GM23338 (cell line): ENCODE data around the gene CDON. TPM values are rescaled to one million over a fixed set of nuclear protein-coding genes. Genes with fewer than 3 reads are reported as not detected.

ENCODE experiments used
- ATAC-seq: fragments of 200-7000 bp; cut with Tn5 transposase; 3 replicates; pipeline ENCODE4 v1.9.1; 2020
- DNase-seq: peaks from one replicate; pipeline ENCODE4 v3.0.0-alpha.2; 2015; ENCODE audit warnings: low spot score
- H2AFZ ChIP-seq: fragments of 200-600 bp; sonication (generic); 2 replicates; pipeline ENCODE4 v1.8.0; 2016; ENCODE audit warnings: antibody characterized with exemption, mild to moderate bottlenecking, moderate library complexity
- H3F3A ChIP-seq: fragments of 200-600 bp; sonication (generic); replicated peaks from 2 replicates; pipeline ENCODE4 v1.8.0; 2017; ENCODE audit warnings: antibody characterized with exemption, mixed run types, low read depth
- H3K27ac ChIP-seq: fragments of 200-600 bp; sonication (generic); 2 replicates; pipeline ENCODE4 v1.6.1; 2016; ENCODE audit warnings: low read depth
- H3K27me3 ChIP-seq: fragments of 200-600 bp; sonication (generic); 2 replicates; pipeline ENCODE4 v1.8.0; 2016; ENCODE audit warnings: mild to moderate bottlenecking, mixed run types, moderate library complexity; ENCODE audit not compliant: insufficient read depth
- H3K36me3 ChIP-seq: fragments of 200-600 bp; sonication (generic); 2 replicates; pipeline ENCODE4 v1.8.0; 2016; ENCODE audit warnings: mild to moderate bottlenecking; ENCODE audit not compliant: insufficient read depth
- H3K4me1 ChIP-seq: fragments of 200-600 bp; sonication (generic); 2 replicates; pipeline ENCODE4 v1.8.0; 2016; ENCODE audit warnings: mild to moderate bottlenecking, moderate library complexity; ENCODE audit not compliant: insufficient read depth
- H3K4me2 ChIP-seq: fragments of 200-600 bp; sonication (generic); 2 replicates; pipeline ENCODE4 v1.7.1; 2017; ENCODE audit warnings: mixed run types
- H3K4me3 ChIP-seq: fragments of 200-600 bp; sonication (generic); 2 replicates; pipeline ENCODE4 v1.6.1; 2016; ENCODE audit warnings: mixed run types
- H3K79me2 ChIP-seq: fragments of 200-600 bp; sonication (generic); replicated peaks from 2 replicates; pipeline ENCODE4 v1.8.0; 2017; ENCODE audit warnings: mild to moderate bottlenecking; ENCODE audit not compliant: insufficient read depth
- H3K9me2 ChIP-seq: fragments of 200-600 bp; sonication (generic); 2 replicates; pipeline ENCODE4 v1.8.0; 2017; ENCODE audit not compliant: insufficient read depth
- H4K20me1 ChIP-seq: fragments of 200-600 bp; sonication (generic); replicated peaks from 2 replicates; pipeline ENCODE4 v1.8.0; 2017; ENCODE audit warnings: mild to moderate bottlenecking; ENCODE audit not compliant: insufficient read depth
- H3K27ac Mint-ChIP-seq: 2 replicates; pipeline ENCODE4 v1.8.0; 2020; ENCODE audit warnings: inconsistent platforms, mild to moderate bottlenecking, moderate library complexity, mixed read lengths
- H3K27me3 Mint-ChIP-seq: 3 replicates; pipeline ENCODE4 v1.8.0; 2022; ENCODE audit warnings: low read depth, mild to moderate bottlenecking, moderate library complexity, mixed read lengths, inconsistent platforms; ENCODE audit not compliant: insufficient read depth, poor library complexity
- H3K36me3 Mint-ChIP-seq: 3 replicates; pipeline ENCODE4 v1.8.0; 2021; ENCODE audit warnings: low read depth, mild to moderate bottlenecking, inconsistent platforms, moderate library complexity, mixed read lengths
- H3K4me1 Mint-ChIP-seq: 3 replicates; pipeline ENCODE4 v1.8.0; 2020; ENCODE audit warnings: mild to moderate bottlenecking, inconsistent platforms, mixed read lengths
- H3K4me3 Mint-ChIP-seq: 3 replicates; pipeline ENCODE4 v1.8.0; 2021; ENCODE audit warnings: moderate library complexity, mild to moderate bottlenecking, inconsistent platforms, mixed read lengths
- H3K9me3 Mint-ChIP-seq: 3 replicates; pipeline ENCODE4 v1.8.0; 2020; ENCODE audit warnings: moderate library complexity, mild to moderate bottlenecking, inconsistent platforms, mixed read lengths
- CREB1 ChIP-seq: fragments of 250-450 bp; sonication (Bioruptor Pico); IDR thresholded peaks from 2 replicates; pipeline ENCODE4 v1.5.0; 2020; ENCODE audit warnings: low read depth, mild to moderate bottlenecking, moderate library complexity
- ETS1 ChIP-seq: IDR thresholded peaks from 2 replicates; pipeline ENCODE4 v1.6.1; 2016; ENCODE audit warnings: antibody characterized with exemption
- EZH2 ChIP-seq: fragments of 200-600 bp; sonication (generic); IDR thresholded peaks from one replicate; pipeline ENCODE4 v1.8.0; 2017; ENCODE audit warnings: antibody characterized with exemption, mild to moderate bottlenecking, low read depth; ENCODE audit not compliant: unreplicated experiment
- EZH2phosphoT487 ChIP-seq: fragments of 200-600 bp; sonication (generic); IDR thresholded peaks from one replicate; pipeline ENCODE4 v1.8.1; 2018; ENCODE audit warnings: antibody characterized with exemption; ENCODE audit not compliant: unreplicated experiment
- JUNB ChIP-seq: IDR thresholded peaks from one replicate; pipeline ENCODE4 v1.6.1; 2016; ENCODE audit warnings: antibody characterized with exemption; ENCODE audit not compliant: unreplicated experiment
- NANOG ChIP-seq: IDR thresholded peaks from 2 replicates; pipeline ENCODE4 v1.6.1; 2016; ENCODE audit warnings: antibody characterized with exemption, borderline replicate concordance
- POLR2AphosphoS5 ChIP-seq: IDR thresholded peaks from 2 replicates; pipeline ENCODE4 v1.6.1; 2016; ENCODE audit warnings: antibody characterized with exemption, low read depth
- REST ChIP-seq: IDR thresholded peaks from one replicate; pipeline ENCODE4 v1.6.1; 2018; ENCODE audit warnings: antibody characterized with exemption; ENCODE audit not compliant: unreplicated experiment
- ZNF114 ChIP-seq: fragments of 250-450 bp; sonication (Bioruptor Pico); IDR thresholded peaks from 2 replicates; pipeline ENCODE4 v1.5.0; 2020; ENCODE audit warnings: mild to moderate bottlenecking, moderate library complexity
- ZNF331 ChIP-seq: fragments of 250-450 bp; sonication (Bioruptor Pico); IDR thresholded peaks from 2 replicates; pipeline ENCODE4 v1.5.0; 2020; ENCODE audit warnings: low read depth, mild to moderate bottlenecking, moderate library complexity
- polyA plus RNA-seq: library from polyadenylated mRNA; unstranded; fragments of >200 nt; fragmentation: Nextera tagmentation; extraction: Ambion mirVana; gene quantifications from 2 replicates; pipeline ENCODE4 v1.2.1, GENCODE V29; 2016
- total RNA-seq: library from RNA; depleted of rRNA; stranded (reverse); fragments of >200 nt; shearing (Covaris generic); gene quantifications from 2 replicates; pipeline ENCODE4 v1.2.3, GENCODE V29; 2014
- TF ChIP-seq, protein P1 (sequence below), 2 experiments: fragments of 200-600 bp in 1 of 2; sonication (generic) in 1 of 2; conservative IDR thresholded peaks; 2 replicates each; pipeline versions ENCODE4 v1.5.1 to v1.6.1; 2016 to 2017; ENCODE audit warnings: antibody characterized with exemption in 2 of 2, low read depth in 2 of 2, mild to moderate bottlenecking in 2 of 2, moderate library complexity in 1 of 2

Gene CDON
- total and polyA plus RNA-seq, 2 experiments from 2014 or later, result 4.1 to 35.5 TPM

DNA sequence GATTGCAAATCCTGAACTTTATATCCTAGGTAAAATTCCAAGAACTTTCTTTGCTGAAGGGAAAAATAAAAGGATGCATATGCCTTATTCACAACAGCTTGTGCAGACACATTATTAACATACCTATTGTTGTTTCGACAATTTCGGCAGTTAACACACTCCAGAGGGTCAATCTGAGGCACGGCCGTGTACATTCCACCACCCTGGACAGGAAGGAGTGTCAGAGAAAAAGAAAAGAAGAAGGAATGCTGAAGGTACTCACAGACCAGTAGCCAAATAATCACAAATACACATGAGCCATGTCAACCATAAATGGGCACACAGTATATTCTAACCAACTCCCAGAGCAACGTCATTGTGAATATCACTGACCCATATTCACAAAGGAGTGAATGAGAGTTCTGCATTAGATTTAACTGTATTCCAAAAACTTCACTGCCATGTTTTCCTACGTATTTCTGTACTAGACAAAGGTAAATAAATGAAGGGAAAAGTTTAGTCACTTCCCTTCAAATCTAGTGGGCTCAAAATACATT lies 84.4 kb downstream of the CDON start (continued):
- TF ChIP-seq REST, result no peak
- no peak for TF ChIP-seq ZNF331 (CRISPR knock-in tag)
- TF ChIP-seq, protein P1, sequence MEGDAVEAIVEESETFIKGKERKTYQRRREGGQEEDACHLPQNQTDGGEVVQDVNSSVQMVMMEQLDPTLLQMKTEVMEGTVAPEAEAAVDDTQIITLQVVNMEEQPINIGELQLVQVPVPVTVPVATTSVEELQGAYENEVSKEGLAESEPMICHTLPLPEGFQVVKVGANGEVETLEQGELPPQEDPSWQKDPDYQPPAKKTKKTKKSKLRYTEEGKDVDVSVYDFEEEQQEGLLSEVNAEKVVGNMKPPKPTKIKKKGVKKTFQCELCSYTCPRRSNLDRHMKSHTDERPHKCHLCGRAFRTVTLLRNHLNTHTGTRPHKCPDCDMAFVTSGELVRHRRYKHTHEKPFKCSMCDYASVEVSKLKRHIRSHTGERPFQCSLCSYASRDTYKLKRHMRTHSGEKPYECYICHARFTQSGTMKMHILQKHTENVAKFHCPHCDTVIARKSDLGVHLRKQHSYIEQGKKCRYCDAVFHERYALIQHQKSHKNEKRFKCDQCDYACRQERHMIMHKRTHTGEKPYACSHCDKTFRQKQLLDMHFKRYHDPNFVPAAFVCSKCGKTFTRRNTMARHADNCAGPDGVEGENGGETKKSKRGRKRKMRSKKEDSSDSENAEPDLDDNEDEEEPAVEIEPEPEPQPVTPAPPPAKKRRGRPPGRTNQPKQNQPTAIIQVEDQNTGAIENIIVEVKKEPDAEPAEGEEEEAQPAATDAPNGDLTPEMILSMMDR (conservative IDR thresholded peaks at IDR 0.05; ENCODE audit: low read depth in 2 of 2), result no peak

DNA sequence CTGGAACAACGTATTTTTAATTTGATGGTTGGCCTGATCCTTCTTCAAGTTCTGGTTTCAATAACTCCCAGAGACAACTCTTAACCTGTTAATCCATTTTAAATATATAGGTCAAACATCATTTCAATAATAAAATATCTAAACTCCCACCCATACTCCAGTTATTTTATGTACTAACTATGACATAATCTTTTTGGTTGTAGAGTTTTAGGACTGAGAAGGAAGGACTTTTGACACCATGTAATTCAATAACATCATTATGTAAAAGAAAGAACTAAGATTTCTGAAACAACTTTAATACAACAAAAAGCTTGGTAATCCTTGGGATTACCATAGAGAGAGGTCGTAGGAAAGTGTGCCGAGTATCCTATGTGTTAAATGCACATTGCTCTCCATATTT lies 85.3 kb downstream of the CDON start:
- H3K4me3 ChIP-seq, result no peak overlapping the region
- no peaks in the 10 kb centered on the region for H3K27me3 Mint-ChIP-seq
- no peaks in the 10 kb centered on the region for H3K9me2 ChIP-seq
- no peak for ATAC-seq
- H3F3A ChIP-seq, result no peaks in the 10 kb centered on the region
- no peak overlapping the region for H3K27ac ChIP-seq
- no peaks in the 10 kb centered on the region for H3K36me3 ChIP-seq
- H4K20me1 ChIP-seq, result no peaks in the 10 kb centered on the region
- 0 out of 2 replicates have a peak, but pooled peaks cover 10% of the 10 kb centered on the region for H3K4me1 ChIP-seq
- no peaks in the 10 kb centered on the region for H3K9me3 Mint-ChIP-seq
- no peaks in the 10 kb centered on the region for H3K79me2 ChIP-seq
- H3K36me3 Mint-ChIP-seq, result no peaks in the 10 kb centered on the region
- no peaks in the 10 kb centered on the region for H3K27me3 ChIP-seq
- no peak overlapping the region for H2AFZ ChIP-seq
- H3K4me3 Mint-ChIP-seq, result no peak overlapping the region
- peaks cover 25% of the 10 kb centered on the region for H3K4me1 Mint-ChIP-seq
- H3K4me2 ChIP-seq, result no peak overlapping the region
- DNase-seq, result no peak
- no peak overlapping the region for H3K27ac Mint-ChIP-seq
- TF ChIP-seq JUNB, result no peak
- no peak for TF ChIP-seq EZH2phosphoT487
- TF ChIP-seq CREB1 (CRISPR knock-in tag), result no peak
- no peak for TF ChIP-seq NANOG
- no peak for TF ChIP-seq EZH2
- no peak for TF ChIP-seq REST
- TF ChIP-seq ETS1, result no peak
- no peak for TF ChIP-seq ZNF114 (CRISPR knock-in tag)
- TF ChIP-seq, protein P1 (conservative IDR thresholded peaks at IDR 0.05; ENCODE audit: low read depth in 2 of 2), result no peak
- no peak for TF ChIP-seq POLR2AphosphoS5
